AG08396 (cell line): ENCODE measurements around the gene KRTAP12-3.
"Not testable (repeated sequence)": the region's sequence is repeated elsewhere in the genome, so short reads cannot be mapped to it uniquely, and the experiment has no call there.

ENCODE experiments used
- DNase-seq: peaks from one replicate; pipeline ENCODE4 v3.0.0; 2012; ENCODE audit warnings: low spot score, mixed read lengths

The KRTAP12-3 gene, protein sequence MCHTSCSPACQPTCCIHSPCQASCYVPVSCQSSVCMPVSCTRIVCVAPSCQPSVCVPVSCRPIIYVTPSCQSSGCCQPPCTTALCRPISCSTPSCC

DNA sequence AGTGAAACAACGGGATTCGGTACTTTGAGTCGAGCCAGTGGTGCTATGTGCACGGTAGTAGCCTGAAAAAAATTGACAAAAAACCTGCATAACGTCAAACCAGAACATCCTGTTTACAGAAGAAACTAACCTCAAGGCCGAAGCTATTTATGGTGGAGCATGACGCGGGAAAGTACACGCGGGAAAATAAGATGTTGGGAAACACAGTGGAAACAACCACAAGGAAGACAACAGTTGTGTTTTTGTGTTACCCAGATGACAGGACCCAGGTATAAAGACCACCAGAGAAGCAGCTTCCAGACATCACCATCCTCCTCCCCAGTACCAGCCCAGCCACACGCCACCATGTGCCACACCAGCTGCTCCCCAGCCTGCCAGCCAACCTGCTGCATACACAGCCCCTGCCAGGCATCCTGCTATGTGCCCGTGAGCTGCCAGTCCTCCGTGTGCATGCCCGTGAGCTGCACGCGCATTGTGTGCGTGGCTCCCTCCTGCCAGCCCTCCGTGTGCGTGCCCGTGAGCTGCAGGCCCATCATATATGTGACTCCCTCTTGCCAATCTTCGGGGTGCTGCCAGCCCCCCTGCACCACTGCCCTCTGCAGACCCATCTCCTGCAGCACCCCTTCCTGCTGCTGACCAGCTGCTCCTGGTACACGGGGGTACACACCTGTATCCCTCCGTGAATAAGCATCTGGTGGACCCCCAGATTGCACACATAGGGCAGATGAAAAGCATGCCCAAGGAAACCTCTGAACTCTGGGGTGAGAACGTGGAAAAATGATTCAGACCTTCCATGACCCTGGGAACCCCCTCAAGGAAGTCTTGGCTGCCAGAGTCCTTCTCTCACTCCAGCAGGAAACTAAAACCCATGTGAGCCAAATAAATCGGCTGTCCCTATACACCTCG is at the start of gene KRTAP12-3:
Gene KRTAP12-3 (plus strand): TSS at position 298 of the 906 bp plus-strand sequence. CDS start 48 bp downstream, at position 346.
- DNase-seq, result no peak

DNA sequence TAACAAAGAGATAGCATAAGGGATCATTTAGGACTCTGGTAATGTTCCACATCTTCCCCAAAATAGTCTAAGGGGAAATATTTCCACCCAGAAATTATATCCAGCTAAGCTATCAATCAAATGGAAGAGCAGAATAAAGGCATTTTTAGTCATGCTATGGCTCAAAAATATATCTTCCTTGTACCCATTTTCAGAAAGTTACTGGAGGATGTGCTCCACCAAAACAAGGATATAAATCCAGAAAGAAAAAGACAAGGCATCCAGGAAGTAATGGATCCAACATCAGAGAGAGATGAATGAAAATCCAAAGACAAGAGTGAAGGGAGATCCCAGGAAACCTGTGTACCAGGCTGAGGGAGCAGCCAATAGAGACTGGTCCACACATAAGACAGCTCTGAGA is 48.5 kb upstream of the KRTAP12-3 start:
- no peak for DNase-seq

GRCh38 chr21:44610157-44610843 is 47.4 kb upstream of the KRTAP12-3 start:
- not testable (repeated sequence) for DNase-seq

DNA sequence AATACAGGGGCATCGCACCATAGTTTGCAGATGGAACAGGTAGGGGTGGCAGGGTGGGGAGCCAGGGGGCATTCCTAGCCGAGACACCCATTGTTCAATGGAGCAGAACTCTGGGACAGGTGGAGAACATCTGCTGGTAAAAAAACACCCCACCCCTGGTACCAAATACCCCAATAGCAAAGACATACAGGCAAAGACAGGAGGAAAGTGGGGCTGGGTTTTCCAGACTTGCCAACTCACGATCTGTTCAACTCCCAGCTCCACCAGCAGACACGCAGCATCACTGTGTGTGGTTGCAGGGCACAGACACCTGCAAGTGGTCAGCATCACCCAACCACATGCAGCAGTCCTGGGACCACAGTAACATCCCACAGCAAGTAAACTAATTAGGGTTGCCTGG is 46.2 kb upstream of the KRTAP12-3 start:
- DNase-seq, result no peak

GRCh38 chr21:44612029-44612486 is 45.7 kb upstream of the KRTAP12-3 start, which contains the start of gene KRTAP10-8:
KRTAP10-8 (plus strand) TSS chr21:44612079; CDS start chr21:44612101, 22 bp downstream.
- no peak for DNase-seq

- DNase-seq, result no peak
Measured at GRCh38 chr21:44612669-44613229, 45.0 kb upstream of the KRTAP12-3 start.

DNA sequence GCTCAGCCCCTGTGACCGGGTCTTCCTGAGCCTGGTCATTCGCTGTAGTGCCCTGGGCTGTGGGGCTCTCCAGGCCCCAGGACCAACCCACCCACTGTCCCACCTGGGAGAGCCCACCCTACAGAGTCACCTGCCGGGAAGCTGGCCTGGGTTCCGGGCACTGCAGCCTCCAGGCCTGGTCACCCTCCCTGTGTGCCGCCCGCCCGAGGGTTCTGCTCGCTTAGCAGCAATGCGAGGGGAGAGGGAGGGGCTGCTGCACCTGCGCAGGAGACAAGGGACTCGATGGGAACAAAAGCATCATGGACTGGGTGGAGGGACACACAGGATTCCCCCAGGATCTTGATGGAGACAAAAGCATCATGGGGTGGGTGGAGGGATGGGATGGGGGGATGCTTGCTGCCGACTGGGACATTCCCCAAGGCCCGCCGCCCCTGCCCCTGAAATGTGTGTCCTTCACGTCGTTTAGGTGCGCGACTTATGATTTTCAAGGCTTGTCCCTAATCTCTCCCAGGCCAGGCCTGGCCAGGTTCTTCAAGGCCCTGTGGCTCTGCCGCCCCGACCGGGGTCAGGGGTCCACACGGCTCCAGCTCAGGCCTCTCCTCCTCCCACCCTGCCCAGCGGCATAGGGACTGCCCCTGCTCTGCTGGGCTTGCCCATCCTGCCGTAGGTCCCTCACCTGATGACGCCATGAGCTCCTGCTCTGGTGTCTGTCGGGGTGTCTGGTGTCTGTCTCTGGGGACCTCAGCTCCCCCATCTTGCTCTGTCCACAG is 44.2 kb upstream of the KRTAP12-3 start:
- no peak for DNase-seq

- no peak for DNase-seq
Measured at GRCh38 chr21:44614161-44614631, 43.5 kb upstream of the KRTAP12-3 start.

GRCh38 chr21:44614961-44615391 is 42.8 kb upstream of the KRTAP12-3 start:
- no peak for DNase-seq

- no peak for DNase-seq
Measured at GRCh38 chr21:44615466-44615865, 42.3 kb upstream of the KRTAP12-3 start.

GRCh38 chr21:44615911-44616590 is 41.7 kb upstream of the KRTAP12-3 start:
- DNase-seq, result no peak

- no peak for DNase-seq
Measured at GRCh38 chr21:44616591-44616926, 41.2 kb upstream of the KRTAP12-3 start.

DNA sequence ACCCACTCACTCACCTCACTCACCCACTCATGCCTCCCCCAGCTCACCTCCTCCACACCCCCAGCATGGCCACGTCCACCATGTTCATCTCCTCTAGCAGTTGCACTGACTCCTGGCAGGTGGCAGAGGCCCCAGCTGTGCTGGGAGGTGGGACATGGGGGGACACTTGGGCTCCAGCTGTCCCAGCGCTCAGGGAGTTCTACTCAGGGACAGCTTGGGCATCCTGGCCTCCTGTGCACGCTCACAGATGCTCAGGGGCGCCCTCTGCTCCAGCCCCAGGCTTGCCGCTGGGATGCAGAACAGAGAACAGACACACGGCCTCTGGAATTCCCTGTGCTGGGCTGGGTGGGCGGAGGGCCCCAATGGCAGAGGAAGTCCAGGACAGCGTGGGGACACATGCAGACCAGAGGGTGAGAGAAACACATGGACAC is 40.6 kb upstream of the KRTAP12-3 start:
- DNase-seq, result no peak

- DNase-seq, result no peak
Measured at GRCh38 chr21:44618504-44618903, 39.2 kb upstream of the KRTAP12-3 start.

DNA sequence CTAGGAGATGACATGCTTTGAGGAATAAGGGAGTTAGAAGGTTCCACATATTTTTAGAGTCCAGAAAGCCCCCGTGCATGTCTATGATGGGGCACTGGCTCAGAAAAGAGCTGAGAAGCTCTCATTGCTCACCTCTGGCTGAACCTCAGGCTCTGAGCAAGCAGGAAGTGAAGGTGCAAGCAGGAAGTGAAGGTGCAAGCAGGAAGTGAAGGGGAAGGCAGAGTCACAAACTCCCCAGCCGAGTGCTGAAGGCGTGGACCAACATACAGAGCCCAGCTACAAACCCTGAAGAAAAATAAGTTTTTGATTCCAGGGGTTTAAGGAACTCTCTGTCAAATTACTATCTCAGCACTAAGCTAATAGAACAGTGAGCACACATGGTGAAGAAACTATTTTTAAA is 38.8 kb upstream of the KRTAP12-3 start:
- DNase-seq, result no peak

GRCh38 chr21:44619886-44620285 is 37.8 kb upstream of the KRTAP12-3 start:
- no peak for DNase-seq

GRCh38 chr21:44623575-44623974 is 34.2 kb upstream of the KRTAP12-3 start:
- no peak for DNase-seq

GRCh38 chr21:44625756-44626155 is 32.0 kb upstream of the KRTAP12-3 start:
- no peak for DNase-seq

- no peak for DNase-seq
Measured at GRCh38 chr21:44626262-44626661, 31.5 kb upstream of the KRTAP12-3 start.

DNA sequence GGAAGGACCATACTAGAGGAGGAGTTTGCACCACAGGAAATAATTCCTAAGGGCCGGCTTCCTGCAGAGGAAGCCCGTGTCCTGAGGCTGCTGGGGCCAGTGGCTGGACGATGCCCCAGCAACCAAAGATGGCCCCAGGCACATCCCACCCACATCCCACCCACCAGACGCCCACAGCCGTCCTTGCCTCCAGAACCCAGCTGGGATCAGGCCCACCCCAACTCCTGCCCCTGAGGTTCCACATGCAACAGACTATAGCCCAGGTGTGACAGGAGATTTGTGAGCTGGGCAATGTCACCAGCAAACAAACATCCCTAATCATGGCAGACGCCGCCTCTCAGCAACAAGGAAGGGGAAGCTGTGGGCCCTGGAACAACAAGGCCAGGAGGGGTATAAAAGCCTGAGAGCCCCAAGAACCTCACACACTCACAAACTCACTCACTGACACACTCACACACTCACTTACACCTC is 31.0 kb upstream of the KRTAP12-3 start, which contains the start of gene KRTAP10-9:
Gene KRTAP10-9 (plus strand): TSS at position 421 of the 471 bp plus-strand sequence. CDS start 79 bp downstream, outside the sequence.
- no peak for DNase-seq
